ENCODE results near the gene DNAJB2.

DNAJB2 gene

GRCh38 chr2:219271021-219271420, 8.1 kb upstream of the DNAJB2 start:
- no peak for DNase-seq (ENCODE audit: insufficient read length, low spot score)
- no peak for FAIRE-seq
- no peak for TF ChIP-seq POLR2A (IDR thresholded peaks at IDR 0.05; ENCODE audit: low read depth, low read length)

GRCh38 chr2:219272356-219272755, 6.8 kb upstream of the DNAJB2 start:
- DNase-seq (ENCODE audit: insufficient read length, low spot score) = no peak
- no peak for FAIRE-seq
- TF ChIP-seq POLR2A (IDR thresholded peaks at IDR 0.05; ENCODE audit: low read depth, low read length) = no peak

DNA sequence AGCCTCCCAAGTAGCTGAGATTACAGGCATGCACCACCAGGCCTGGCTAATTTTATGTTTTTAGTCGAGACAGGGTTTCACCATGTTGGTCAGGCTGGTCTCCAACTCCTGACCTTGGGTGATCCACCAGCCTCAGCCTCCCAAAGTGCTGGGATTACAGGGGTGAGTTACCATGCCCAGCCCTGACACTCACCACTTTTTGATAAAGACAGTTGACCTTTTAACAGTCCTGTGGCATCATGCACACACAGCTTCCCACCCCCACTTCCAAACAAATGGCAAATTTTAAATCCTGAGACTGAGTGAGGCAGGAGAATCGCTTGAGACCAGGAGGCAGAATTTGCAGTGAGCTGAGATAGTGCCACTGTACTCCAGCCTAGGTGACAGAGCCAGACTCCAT, 6.2 kb upstream of the DNAJB2 start:
- FAIRE-seq (no peak), DNase-seq (ENCODE audit: insufficient read length, low spot score) (no peak)
- TF ChIP-seq POLR2A (IDR thresholded peaks at IDR 0.05; ENCODE audit: low read depth, low read length) = no peak

DNA sequence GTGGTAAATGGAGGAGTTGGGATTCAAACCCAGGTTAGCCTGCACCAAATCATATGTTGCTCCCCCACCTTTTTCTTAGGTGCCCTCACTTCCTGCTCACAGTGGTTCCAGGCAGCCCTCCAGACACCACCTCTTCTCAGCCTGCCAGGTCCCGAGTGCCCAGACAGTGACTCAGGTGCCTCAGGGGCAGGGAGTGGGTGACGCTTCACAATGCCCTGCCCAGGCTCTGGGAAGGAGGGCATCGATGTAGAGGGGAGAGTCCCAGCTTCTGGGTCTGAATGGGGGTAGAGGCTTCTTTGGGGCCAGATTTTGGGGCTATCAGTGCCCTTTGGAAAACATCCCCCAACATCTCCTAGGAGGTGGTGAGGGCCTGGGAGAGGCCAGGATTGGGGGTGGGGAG, 5.2 kb upstream of the DNAJB2 start:
- DNase-seq (ENCODE audit: insufficient read length, low spot score) = peak; percentile 84

GRCh38 chr2:219274361-219274921, 4.7 kb upstream of the DNAJB2 start:
- DNase-seq (ENCODE audit: insufficient read length, low spot score) (peak; percentile 86), FAIRE-seq (peak; percentile 75)
- TF ChIP-seq POLR2A (IDR thresholded peaks at IDR 0.05; ENCODE audit: low read depth, low read length) = no peak

More for the DNA sequence above, 5.2 kb upstream of the DNAJB2 start:
- FAIRE-seq = peak; percentile 30
- TF ChIP-seq POLR2A (IDR thresholded peaks at IDR 0.05; ENCODE audit: low read depth, low read length) = no peak; the same call in 1 of the 2 replicates

DNA sequence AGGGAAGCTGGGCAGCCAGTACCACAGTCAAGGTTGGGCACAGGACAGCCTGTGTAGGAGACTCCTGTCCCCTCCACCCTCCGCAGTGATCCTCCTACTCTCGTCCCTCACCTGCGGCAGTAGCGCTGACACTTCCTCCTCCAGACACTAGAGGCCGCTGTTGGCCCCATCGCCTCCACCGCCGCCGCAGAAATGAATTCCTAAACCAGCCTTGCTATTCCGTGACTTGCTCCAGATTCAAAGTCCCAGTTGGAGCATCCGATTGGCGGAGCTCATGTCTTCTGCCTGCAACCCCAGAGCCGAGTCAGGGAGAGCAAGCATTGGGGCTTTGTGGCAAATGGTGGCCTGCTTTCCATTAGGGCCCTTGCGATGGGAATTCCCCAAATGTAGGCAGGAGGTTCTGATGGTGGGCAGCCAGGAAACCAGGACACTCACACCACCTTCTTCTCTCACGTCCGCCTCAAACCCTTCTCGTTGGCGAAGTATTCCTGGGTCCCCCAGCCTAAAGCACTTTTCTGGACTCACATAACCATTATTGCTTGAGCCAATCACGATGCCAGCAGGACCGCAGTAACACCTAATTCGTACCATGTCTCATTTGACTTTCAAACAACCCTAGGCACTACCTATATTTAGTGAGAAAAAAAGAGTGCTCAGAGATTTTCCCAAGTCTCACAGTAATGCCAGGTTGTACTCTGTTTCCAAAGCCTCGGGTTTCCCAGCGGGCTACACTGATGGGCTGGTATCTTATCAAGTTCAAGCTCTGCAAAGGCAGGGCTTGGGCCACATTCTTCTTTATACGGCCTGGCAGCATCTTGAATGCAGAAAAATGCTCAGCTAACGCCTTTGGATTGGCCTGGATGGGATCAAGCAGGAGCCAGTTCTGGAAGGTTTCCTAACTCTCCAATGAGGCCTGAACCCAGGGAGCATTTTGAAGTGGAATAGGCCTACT, 1.2 kb upstream of the DNAJB2 start:
- FAIRE-seq (no peak), DNase-seq (ENCODE audit: insufficient read length, low spot score) (no peak)

DNA sequence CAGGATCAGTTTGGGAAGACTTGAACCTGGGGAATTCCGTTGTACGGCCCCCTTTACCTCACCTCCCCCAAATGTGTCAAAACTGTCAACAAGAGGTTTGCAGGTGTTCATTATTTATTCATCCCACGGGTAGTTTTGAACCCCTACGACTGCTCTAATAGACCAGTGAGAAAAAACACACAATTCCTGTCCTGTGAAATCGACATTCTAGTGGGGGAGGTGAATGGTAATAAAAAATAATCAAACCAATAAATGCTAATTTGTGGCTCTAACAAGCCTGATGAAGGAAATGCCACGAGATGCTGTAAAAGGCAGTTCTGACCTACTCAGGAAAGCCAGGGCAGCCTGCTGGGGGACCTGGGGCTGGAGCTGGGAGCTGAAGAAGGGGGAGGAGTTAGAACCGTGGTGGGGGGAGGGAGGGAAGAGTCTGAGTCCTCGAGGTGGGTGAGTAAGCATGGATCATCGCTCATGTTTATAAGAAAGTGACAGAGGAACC, 463 bp upstream of the DNAJB2 start:
- DNase-seq (ENCODE audit: insufficient read length, low spot score) = no peak
- TF ChIP-seq POLR2A (IDR thresholded peaks at IDR 0.05; ENCODE audit: low read depth, low read length) = no peak
- FAIRE-seq = peak; percentile 62

More for the DNA sequence above, 1.2 kb upstream of the DNAJB2 start:
- no peak for TF ChIP-seq POLR2A (IDR thresholded peaks at IDR 0.05; ENCODE audit: low read depth, low read length)

GRCh38 chr2:219279916-219280516, 850 bp downstream of the DNAJB2 start:
- no peak for FAIRE-seq
- TF ChIP-seq POLR2A (IDR thresholded peaks at IDR 0.05; ENCODE audit: low read depth, low read length) = 0 out of 2 replicates have a peak, but pooled peaks have one; percentile 3
- no peak for DNase-seq (ENCODE audit: insufficient read length, low spot score)

- no peak for DNase-seq (ENCODE audit: insufficient read length, low spot score)
- no peak for TF ChIP-seq POLR2A (IDR thresholded peaks at IDR 0.05; ENCODE audit: low read depth, low read length)
- no peak for FAIRE-seq
These were observed 1.5 kb downstream of the DNAJB2 start for GRCh38 chr2:219280651-219281050.

- TF ChIP-seq POLR2A (IDR thresholded peaks at IDR 0.05; ENCODE audit: low read depth, low read length) = no peak
These were observed 2.4 kb downstream of the DNAJB2 start for GRCh38 chr2:219281588-219281987.

DNA sequence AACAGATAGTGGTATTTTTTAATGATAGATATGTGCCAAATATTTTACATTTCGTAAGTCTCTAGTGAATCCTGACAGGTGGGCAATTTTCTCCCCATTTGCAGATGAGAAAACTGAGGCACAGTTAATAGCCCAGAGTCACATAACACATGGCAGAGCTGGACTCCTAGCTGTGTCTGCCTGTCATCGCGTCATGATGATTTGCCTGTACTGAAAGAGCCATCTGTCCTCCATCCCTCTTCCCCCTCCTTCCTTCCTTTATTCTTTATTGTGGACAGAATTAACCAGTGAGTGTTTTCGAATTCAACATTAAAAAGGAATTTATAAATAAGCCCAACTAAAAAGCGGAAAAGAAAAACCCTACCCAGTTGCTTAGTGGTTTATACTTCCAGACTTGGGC, 3.2 kb downstream of the DNAJB2 start:
- DNase-seq (ENCODE audit: insufficient read length, low spot score) = no peak
- no peak for TF ChIP-seq POLR2A (IDR thresholded peaks at IDR 0.05; ENCODE audit: low read depth, low read length)
- no peak for FAIRE-seq

More at GRCh38 chr2:219281588-219281987, 2.4 kb downstream of the DNAJB2 start:
- no peak for FAIRE-seq
- DNase-seq (ENCODE audit: insufficient read length, low spot score) = no peak

DNA sequence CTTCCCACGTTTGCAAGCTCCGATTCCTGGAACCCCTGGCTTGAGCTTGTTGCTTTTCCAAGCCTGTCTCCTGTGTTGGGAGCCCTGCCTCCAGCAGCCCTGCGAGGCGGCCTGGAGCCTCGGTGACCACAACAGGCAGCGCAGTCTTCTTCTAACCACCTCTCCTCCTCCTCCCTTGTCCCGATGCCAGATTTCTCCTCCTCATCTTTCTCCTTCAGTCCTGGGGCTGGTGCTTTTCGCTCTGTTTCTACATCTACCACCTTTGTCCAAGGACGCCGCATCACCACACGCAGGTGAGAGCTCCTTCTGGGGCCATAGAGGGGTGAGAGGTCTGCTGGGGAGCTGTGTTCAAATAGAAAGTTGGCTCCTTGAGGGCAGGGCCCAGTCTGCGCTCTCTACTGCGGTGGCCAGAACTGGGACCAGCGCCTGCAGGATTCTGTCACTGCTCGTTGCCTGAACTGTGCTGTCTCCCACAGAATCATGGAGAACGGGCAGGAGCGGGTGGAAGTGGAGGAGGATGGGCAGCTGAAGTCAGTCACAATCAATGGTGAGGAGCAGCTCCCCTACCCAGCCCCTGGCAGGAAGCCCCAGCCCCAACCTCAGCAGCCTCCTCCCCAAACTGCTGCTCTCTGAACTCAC, 3.9 kb downstream of the DNAJB2 start:
- DNase-seq (ENCODE audit: insufficient read length, low spot score) = no peak
- no peak for FAIRE-seq
- TF ChIP-seq POLR2A (IDR thresholded peaks at IDR 0.05; ENCODE audit: low read depth, low read length) = no peak

DNA sequence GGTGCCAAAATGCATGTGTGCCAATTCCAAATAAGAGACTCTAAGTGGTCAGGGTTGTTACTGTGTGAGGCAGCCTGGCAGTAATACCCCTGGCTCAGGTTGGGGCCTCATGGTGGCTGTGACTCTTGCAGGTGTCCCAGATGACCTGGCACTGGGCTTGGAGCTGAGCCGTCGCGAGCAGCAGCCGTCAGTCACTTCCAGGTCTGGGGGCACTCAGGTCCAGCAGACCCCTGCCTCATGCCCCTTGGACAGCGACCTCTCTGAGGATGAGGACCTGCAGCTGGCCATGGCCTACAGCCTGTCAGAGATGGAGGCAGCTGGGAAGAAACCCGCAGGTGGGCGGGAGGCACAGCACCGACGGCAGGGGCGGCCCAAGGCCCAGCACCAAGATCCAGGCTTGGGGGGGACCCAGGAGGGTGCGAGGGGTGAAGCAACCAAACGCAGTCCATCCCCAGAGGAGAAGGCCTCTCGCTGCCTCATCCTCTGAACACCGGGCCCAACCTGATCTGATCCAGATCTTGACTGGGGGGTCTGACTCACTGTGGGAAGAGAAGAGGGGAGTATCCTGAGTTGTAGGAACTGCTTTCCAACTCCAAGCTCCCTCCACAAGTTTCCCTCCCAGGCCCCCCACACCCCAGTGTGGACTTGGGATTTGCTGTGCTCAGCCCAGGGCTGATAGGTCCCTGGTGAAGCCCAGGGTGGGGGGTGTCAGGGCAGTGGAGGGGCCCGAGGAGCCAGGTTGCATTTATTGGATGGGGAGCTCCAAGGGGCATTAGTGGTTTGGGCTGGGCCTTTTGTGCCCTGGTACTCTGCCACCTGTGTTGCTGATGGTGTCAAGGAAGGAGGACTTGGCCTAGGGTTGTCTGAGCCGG, 5.6 kb downstream of the DNAJB2 start:
- DNase-seq (ENCODE audit: insufficient read length, low spot score) (no peak), FAIRE-seq (no peak)
- TF ChIP-seq POLR2A (IDR thresholded peaks at IDR 0.05; ENCODE audit: low read depth, low read length) = no peak

All from H54 (cell line).